ENCODE data around the gene CYP27A1.

DNA sequence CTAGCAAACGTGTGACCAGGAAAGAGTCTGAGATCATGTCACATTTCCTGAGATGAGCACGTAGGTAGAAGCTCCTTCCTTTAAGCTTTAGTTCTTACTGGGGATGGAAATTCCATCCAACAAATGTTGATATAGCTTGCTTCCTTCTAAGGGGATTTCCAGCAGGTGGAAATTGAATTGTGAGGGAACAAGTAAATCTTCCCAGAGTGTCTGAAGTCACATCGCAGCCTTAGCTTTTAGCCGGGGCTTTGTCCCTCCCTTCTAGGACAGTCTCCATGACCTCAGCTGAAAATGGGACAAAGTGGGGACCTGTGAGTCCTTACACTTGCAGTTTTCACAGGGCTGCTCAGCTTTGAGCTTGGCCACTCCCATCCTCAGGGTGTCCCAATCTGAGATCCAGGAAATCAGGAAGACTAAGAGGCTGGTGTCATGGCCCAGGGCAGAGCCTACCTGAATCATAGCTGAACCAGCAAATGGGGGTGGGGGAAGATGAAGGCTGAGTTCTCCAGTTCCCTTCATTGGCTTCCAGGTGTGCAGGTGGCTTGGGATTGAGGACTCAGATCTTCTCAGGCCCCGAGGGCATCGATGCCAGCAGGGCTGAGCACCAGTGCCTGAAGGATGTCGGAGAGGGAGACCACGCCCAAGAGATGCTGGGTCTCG is 41.4 kb downstream of the CYP27A1 start:
- TF ChIP-seq HNF4G (IDR thresholded peaks at IDR 0.05) (no peak), JUND (IDR thresholded peaks at IDR 0.05) (no peak), EGR1 (IDR thresholded peaks at IDR 0.05; ENCODE audit: low read depth in 2 of 2) (no peak), GABPA (IDR thresholded peaks at IDR 0.05 in 1 of 2, conservative IDR thresholded peaks at IDR 0.05 in 1 of 2) (no peak), SP1 (IDR thresholded peaks at IDR 0.05) (no peak), FOXA1 (IDR thresholded peaks at IDR 0.05) (no peak), TAF1 (conservative IDR thresholded peaks at IDR 0.05) (no peak), YY1 (IDR thresholded peaks at IDR 0.05) (no peak)
- TF ChIP-seq, protein P1, sequence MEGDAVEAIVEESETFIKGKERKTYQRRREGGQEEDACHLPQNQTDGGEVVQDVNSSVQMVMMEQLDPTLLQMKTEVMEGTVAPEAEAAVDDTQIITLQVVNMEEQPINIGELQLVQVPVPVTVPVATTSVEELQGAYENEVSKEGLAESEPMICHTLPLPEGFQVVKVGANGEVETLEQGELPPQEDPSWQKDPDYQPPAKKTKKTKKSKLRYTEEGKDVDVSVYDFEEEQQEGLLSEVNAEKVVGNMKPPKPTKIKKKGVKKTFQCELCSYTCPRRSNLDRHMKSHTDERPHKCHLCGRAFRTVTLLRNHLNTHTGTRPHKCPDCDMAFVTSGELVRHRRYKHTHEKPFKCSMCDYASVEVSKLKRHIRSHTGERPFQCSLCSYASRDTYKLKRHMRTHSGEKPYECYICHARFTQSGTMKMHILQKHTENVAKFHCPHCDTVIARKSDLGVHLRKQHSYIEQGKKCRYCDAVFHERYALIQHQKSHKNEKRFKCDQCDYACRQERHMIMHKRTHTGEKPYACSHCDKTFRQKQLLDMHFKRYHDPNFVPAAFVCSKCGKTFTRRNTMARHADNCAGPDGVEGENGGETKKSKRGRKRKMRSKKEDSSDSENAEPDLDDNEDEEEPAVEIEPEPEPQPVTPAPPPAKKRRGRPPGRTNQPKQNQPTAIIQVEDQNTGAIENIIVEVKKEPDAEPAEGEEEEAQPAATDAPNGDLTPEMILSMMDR (IDR thresholded peaks at IDR 0.05; ENCODE audit: low read depth, low read length, missing input control) = no peak
- TF ChIP-seq, protein P2, sequence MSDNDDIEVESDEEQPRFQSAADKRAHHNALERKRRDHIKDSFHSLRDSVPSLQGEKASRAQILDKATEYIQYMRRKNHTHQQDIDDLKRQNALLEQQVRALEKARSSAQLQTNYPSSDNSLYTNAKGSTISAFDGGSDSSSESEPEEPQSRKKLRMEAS (IDR thresholded peaks at IDR 0.05) = no peak
- TF ChIP-seq, protein P3, sequence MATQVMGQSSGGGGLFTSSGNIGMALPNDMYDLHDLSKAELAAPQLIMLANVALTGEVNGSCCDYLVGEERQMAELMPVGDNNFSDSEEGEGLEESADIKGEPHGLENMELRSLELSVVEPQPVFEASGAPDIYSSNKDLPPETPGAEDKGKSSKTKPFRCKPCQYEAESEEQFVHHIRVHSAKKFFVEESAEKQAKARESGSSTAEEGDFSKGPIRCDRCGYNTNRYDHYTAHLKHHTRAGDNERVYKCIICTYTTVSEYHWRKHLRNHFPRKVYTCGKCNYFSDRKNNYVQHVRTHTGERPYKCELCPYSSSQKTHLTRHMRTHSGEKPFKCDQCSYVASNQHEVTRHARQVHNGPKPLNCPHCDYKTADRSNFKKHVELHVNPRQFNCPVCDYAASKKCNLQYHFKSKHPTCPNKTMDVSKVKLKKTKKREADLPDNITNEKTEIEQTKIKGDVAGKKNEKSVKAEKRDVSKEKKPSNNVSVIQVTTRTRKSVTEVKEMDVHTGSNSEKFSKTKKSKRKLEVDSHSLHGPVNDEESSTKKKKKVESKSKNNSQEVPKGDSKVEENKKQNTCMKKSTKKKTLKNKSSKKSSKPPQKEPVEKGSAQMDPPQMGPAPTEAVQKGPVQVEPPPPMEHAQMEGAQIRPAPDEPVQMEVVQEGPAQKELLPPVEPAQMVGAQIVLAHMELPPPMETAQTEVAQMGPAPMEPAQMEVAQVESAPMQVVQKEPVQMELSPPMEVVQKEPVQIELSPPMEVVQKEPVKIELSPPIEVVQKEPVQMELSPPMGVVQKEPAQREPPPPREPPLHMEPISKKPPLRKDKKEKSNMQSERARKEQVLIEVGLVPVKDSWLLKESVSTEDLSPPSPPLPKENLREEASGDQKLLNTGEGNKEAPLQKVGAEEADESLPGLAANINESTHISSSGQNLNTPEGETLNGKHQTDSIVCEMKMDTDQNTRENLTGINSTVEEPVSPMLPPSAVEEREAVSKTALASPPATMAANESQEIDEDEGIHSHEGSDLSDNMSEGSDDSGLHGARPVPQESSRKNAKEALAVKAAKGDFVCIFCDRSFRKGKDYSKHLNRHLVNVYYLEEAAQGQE (IDR thresholded peaks at IDR 0.05) = no peak
- TF ChIP-seq, protein P4, sequence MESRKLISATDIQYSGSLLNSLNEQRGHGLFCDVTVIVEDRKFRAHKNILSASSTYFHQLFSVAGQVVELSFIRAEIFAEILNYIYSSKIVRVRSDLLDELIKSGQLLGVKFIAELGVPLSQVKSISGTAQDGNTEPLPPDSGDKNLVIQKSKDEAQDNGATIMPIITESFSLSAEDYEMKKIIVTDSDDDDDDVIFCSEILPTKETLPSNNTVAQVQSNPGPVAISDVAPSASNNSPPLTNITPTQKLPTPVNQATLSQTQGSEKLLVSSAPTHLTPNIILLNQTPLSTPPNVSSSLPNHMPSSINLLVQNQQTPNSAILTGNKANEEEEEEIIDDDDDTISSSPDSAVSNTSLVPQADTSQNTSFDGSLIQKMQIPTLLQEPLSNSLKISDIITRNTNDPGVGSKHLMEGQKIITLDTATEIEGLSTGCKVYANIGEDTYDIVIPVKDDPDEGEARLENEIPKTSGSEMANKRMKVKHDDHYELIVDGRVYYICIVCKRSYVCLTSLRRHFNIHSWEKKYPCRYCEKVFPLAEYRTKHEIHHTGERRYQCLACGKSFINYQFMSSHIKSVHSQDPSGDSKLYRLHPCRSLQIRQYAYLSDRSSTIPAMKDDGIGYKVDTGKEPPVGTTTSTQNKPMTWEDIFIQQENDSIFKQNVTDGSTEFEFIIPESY (IDR thresholded peaks at IDR 0.05) = no peak
